AG08395 (cell line): ENCODE data around the gene SLC36A4.
"Not testable (repeated sequence)": the region's sequence is repeated elsewhere in the genome, so short reads cannot be mapped to it uniquely, and the experiment has no call there.

ENCODE experiments used
- DNase-seq: peaks from one replicate; pipeline ENCODE4 v3.0.0; 2012; ENCODE audit warnings: mixed read lengths, low spot score

Gene SLC36A4

DNA sequence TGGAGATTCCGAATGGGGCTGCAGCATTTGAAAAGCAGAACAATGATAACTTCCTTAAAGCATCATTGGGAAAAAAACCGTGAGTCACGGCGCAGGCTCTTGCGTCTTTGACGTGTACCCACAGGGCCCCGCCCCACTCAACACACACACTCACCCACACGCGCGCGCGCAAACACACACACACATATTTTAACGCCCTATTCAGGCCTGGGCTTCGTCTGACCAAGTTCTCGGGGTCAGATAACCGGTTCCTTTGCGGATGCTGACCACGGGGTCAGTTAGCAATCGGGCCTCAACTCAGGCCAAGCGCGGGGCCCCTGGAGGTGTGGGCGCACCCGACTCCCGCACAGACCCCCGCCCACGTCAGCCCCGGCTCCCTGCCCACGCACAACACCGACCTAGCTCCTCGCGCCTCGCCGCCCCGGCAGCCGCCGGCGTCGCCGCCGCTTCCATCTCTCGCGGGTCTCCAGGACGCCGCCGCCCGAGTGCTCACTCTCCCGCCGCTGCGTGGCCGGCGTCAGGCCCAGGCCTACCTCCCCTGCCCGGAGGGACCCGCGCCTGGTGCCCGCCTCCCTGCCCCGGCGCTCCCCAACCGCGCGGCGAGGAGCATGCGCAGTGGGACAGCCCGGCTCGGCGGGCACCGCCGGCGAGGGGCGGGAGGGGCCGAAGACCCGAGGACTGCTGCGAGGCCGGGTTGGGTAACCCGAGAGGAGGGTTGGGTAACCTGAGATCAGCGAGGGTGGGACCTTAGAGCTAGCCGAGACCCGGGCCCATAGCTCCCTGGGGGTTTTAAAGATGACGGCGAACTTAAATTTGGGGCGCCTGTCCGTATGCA lies at the start of gene SLC36A4:
Gene SLC36A4 (minus strand): TSS at position 612 of the 835 bp plus-strand sequence. CDS start 159 bp downstream, at position 453.
- peak; percentile 86 for DNase-seq

- not testable (repeated sequence) for DNase-seq
These were observed 49.0 kb upstream of the SLC36A4 start for GRCh38 chr11:93246790-93247189.

GRCh38 chr11:93244018-93244417 lies 46.2 kb upstream of the SLC36A4 start:
- no peak for DNase-seq

DNA sequence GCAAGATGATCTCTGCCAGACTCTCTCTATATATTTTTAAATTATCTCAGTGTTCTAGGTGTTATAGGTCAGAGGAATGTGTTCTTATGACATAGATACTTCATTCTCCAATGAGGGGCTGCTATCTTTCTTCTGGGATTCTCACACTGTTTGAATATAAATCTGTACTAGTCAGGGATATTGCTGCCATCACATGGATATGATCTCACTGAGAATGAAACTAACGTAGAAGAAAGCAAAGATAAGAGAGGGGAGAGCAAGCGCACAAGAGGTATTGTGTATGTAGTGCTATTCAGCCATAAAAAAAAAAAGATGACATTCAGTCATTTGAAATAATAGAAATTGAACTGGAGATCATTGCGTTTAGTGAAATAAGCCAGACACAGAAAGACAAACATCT lies 42.2 kb upstream of the SLC36A4 start:
- DNase-seq = no peak

DNA sequence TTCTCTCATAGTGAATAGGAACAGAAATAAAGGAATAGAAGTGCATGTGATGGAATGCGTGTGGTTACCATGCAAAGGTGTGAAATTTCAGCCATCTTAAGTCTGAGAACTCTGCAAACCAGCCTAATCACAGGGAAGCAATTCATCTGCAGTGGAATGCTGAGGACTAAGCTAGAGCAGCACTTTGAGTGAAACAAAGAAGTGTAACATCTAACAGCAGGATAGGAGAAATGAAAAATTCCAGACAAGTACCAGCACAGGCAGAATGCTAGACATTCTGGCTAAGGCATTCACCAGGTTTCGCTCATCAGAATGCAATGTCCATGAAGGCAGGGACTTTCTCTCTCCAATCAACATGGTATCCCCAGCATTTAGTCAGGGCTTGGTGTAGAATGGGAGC lies 41.2 kb upstream of the SLC36A4 start:
- no peak for DNase-seq

DNA sequence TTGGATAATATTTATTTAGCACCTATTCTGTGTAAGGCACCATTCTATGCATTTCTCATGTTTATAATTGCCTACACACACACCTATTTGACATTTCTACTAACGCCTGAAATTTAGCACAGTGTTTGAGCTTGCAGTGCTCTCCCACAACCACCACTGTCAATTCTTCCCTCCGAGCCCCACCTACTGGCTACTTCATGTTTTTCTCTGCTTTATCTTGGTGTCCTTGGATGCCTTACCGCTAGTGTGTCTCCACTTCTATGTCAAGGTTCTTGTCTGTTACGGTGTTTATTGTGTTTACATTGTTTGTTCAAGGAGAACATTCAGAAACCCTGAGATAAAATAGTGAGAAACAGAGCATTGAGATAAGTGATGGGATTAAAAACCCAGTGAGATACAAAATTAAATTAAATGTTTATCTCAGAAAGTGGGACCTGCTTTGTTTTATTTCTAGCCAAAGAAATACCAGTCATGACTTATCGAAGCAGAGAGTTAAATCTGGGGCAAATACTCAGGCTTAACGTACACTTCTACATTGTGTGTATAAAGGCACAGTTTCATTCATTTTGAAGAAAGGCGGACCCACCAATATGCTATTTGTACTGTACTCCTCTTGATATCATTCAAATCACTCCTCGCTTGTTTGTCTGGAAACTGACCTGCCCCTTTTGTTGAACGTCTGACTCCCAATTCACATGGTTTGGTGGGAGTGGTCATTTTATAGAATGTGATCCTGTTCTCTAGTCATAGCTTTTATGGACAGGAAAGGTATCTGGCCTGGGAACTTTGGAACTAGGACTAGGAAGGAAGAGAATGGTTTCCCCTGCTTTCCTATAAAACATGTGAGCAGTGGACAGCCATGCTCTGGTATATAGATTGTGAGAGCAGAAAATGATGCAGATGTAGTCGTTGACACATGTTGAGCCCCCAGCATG lies 39.2 kb upstream of the SLC36A4 start:
- DNase-seq = peak; percentile 34

DNA sequence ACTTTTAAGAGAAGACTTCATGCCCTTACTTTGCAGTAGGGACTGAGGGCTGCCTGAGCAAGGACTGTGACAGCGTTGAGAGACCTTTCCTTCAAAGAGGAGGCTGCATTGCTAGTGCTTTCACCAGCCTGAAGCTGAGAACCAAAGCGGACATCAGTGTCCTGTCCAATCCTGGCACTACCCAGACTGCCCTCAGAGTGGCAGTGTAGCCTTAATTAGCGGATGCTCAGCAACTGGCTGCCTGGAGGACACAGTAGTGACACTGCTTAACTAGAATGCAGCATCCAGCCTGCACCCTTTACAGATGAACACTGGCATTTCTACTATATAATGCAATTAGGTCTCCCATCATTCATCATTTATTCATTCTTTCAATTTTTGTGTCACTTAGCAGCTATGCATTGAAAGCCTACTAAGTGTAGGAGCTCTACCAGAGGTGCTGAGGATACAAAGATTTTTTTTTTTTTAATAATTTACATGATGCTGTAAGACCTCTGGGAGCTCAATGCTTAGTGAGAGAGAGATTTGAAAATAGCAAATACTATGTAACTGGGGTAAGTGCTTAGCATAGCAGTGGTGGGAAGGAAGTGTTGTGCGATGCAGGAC lies 36.9 kb upstream of the SLC36A4 start:
- DNase-seq = peak; percentile 83

GRCh38 chr11:93229876-93230275 lies 32.1 kb upstream of the SLC36A4 start:
- DNase-seq = no peak

GRCh38 chr11:93225662-93226061 lies 27.9 kb upstream of the SLC36A4 start:
- DNase-seq = peak; percentile 32

- no peak for DNase-seq
These were observed 23.7 kb upstream of the SLC36A4 start for GRCh38 chr11:93221539-93221938.

DNA sequence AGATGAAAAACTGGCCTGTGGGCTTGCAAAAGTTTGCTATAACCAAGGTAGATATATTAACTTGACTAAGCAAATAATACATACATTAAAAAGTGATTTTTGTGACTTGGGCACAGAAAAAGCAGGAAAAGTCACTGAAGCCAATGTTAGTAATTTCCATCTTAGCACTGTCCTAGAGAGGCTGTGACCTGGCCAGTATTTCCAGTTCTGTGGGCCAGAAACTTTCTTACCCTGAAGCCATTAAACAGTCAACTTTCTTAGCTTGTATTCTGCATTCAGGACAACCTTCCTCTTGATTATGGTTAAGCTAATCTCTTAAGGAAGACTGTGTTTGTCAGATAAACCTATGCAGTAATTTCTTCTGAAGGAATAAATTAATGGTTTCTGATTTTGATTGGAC lies 22.3 kb upstream of the SLC36A4 start:
- no peak for DNase-seq

DNA sequence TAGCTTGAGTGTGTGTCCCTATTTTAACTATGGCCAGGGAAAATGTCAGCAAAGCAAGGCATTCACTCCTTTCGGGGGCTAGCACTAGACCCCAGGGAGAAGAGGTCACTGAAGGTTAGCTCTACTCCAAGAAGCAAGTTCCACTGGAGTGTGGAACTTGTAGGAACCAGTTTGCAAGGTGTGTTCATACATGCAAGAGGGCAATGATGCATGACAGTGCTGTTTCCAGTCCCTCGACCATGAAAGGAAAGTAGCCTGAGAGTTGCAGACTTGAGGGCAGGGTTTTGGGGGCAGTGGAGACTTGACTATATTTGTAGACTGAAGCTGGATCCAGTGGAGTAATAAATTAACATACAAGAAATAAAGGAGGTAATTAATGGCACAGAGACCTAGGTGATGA lies 21.6 kb upstream of the SLC36A4 start:
- no peak for DNase-seq

GRCh38 chr11:93216511-93217101 lies 18.8 kb upstream of the SLC36A4 start:
- DNase-seq = no peak

GRCh38 chr11:93213622-93214021 lies 15.8 kb upstream of the SLC36A4 start:
- no peak for DNase-seq

DNA sequence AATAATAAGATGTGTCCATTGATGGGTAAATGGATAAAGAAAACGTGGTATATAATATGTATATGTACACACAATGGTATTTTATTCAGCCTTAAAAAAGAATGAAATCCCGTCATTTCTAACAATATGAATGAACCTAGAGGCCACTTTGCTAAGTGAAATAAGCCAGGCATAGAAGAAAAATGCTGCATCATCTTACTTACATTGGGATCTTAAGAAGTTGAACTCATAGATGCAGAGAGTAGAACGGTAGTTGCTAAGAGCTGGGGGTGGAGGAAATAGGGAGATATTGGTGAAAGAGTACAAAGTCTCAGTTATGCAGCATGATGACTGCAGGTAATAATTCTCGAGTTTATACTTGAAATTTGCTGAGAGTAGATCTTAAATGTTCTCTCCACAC lies 14.3 kb upstream of the SLC36A4 start:
- DNase-seq = no peak

DNA sequence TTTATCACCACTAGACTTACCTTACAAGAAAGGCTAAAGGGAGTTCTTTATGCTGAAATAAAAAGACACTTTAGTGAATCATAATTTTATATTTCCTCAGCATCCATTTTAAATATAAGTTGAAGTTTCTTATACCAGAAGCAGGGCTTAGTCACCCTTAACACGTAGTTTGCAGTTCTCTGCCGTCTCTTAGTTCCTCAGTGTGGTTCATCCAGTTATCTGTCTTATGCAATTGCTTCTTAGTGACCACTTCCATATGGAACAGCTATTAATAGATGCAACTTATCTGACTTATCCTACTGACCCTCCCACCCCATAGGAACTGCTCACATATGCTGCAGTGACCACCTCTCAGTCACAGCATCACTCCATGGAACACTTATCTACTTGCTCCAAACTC lies 11.7 kb upstream of the SLC36A4 start:
- no peak for DNase-seq

DNA sequence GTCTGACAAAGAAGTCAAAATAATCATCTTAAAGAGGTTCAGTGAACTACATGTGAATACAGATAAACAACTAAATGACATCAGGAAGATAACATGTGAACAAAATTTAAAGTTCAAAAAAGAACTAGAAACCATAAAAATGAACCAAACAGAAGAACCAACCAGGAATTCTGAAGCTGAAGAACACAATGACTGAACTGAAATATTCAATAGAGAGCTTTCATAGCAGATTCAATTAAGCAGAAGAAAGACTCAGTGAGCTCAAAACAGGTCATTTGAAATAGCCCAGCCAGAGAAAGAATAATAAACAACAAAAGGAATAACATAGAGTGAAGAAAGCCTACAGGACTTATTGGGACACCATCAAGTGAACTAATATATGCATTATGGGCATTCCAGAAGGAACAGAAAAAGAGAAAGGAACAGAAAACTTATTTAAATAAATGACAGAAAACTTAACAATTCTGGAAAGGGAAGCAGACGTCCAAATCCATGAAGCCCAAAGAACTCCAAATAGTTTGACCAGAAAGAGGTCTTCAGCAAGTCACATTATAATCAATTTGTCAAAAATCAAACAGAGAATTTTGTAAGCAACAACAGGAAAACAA lies 11.0 kb upstream of the SLC36A4 start:
- DNase-seq = no peak

DNA sequence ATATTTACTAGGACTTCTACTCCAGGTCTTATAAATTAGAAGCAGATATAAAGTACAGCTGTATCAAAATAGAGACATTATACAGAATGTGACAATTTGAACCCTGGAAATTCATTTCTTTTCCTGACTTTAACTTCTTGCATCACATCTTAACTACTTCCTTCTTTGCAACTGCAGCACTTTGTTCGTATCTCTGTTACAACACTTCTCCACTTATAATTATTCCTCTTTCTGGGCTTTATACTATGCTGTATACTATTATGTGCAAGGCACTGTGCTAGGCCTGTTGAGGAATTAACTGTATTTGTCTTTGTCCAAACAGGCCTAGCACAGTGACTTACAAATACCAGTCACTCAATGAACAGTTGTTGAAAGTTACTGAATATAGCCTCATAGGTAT lies 1.8 kb upstream of the SLC36A4 start:
- no peak for DNase-seq

DNA sequence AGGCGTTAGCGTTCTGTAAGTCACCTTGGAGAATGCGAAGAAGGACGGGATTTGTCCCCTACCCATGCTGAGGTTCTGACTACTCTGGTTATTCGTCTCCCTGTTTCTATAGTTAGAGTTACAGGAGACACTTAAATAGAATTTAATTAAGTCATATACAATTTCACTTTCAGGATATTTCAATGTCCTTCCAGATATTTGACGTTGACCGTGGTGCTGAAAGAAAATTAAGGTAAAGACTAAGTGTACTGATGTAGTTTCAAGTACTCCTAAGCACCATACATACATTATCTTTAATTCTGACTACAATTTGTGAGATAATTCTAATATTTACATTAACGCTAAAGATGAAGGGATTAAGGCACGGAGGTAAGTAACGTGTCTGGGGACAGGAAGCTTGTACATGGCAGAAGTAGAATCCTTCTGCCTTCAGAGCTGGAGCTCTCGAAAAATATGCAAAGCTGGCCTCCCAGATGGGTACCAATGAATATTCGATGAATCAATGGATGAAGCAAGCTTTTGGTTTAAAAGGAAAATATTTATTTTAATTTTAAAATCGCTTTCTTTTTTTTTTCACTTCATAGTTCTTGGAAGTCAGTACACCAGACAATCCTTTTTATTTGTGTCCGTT lies 539 bp upstream of the SLC36A4 start:
- no peak for DNase-seq

DNA sequence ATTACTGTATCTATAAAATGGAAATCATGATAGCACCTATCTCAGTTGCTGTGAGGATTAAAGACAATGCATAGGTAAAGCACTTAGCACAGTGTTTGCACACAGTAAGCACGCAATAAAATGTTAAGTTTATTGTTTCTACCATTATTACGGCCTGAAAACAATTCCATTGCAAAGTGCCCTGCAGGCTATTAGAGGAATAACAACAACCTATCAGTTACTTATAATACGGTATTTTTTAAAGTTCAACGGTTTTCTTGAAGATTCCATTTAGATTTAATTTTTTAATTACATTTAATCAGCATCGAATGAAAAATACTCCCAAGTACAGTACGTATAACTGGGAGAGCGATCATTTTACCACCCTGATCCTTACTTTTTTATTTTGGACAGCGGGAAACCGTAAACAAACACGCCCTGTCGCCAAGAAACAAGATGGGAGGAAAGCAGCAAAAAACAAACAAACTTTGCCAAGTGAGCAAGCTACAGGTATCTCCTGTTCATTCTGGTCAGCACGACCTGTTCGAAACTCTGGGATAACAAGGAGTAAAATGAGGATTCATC lies 893 bp downstream of the SLC36A4 start:
- DNase-seq = peak; percentile 6
